Fibroblast of pulmonary artery (primary cell): ENCODE measurements around the gene CANX.
"Not testable (repeated sequence)": the region's sequence is repeated elsewhere in the genome, so short reads cannot be mapped to it uniquely, and the experiment has no call there.

ENCODE experiments used
- DNase-seq: peaks from one replicate; pipeline ENCODE4 v3.0.0-alpha.2; 2010; ENCODE audit warnings: low read depth
- H3K4me3 ChIP-seq: replicated peaks from 2 replicates; pipeline ENCODE4 v1.5.1; 2011; ENCODE audit warnings: low read depth, mild to moderate bottlenecking, control low read depth, low read length, moderate library complexity
- TF ChIP-seq, protein P1 (sequence below): IDR thresholded peaks from 2 replicates; pipeline ENCODE4 v1.5.1; 2011; ENCODE audit warnings: mild to moderate bottlenecking, control low read depth, low read length, inconsistent platforms; ENCODE audit errors: missing control alignments

The CANX gene, protein sequence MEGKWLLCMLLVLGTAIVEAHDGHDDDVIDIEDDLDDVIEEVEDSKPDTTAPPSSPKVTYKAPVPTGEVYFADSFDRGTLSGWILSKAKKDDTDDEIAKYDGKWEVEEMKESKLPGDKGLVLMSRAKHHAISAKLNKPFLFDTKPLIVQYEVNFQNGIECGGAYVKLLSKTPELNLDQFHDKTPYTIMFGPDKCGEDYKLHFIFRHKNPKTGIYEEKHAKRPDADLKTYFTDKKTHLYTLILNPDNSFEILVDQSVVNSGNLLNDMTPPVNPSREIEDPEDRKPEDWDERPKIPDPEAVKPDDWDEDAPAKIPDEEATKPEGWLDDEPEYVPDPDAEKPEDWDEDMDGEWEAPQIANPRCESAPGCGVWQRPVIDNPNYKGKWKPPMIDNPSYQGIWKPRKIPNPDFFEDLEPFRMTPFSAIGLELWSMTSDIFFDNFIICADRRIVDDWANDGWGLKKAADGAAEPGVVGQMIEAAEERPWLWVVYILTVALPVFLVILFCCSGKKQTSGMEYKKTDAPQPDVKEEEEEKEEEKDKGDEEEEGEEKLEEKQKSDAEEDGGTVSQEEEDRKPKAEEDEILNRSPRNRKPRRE

DNA sequence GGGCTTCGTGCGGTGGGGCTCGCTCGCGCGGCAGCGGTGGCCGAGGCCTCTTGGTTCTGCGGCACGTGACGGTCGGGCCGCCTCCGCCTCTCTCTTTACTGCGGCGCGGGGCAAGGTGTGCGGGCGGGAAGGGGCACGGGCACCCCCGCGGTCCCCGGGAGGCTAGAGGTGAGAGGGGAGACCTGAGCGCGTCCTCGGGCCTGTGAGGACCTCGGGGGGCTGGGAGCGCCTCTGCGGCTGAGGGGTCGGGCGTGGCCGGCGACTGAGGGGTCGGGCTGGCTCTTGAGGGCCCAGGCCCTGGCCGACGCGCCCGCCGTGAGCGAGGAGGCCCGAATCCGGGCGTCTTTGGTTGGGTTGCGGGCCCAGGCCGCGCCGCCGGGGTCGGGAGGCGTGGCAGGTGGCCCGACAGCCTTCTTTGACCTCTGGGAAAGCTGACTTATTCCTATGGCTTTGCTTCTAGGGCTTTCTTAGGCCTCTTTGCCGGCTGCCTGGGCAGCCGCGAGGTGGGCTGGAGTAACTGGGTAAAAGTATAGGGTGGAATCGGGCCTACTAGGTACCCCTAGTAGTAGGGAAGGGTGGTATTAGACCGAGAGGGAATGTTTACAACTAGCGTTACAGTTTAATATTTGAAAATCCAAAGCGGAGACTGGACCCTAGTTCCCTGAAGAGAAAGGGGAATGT, at the start of gene CANX:
Gene CANX (plus strand): TSS at position 33 of the 681 bp plus-strand sequence. CDS start 6,715 bp downstream, outside the sequence.
- TF ChIP-seq, protein P1, sequence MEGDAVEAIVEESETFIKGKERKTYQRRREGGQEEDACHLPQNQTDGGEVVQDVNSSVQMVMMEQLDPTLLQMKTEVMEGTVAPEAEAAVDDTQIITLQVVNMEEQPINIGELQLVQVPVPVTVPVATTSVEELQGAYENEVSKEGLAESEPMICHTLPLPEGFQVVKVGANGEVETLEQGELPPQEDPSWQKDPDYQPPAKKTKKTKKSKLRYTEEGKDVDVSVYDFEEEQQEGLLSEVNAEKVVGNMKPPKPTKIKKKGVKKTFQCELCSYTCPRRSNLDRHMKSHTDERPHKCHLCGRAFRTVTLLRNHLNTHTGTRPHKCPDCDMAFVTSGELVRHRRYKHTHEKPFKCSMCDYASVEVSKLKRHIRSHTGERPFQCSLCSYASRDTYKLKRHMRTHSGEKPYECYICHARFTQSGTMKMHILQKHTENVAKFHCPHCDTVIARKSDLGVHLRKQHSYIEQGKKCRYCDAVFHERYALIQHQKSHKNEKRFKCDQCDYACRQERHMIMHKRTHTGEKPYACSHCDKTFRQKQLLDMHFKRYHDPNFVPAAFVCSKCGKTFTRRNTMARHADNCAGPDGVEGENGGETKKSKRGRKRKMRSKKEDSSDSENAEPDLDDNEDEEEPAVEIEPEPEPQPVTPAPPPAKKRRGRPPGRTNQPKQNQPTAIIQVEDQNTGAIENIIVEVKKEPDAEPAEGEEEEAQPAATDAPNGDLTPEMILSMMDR: no peak
- peak within 1 kb of the TSS; percentile 80 for H3K4me3 ChIP-seq
- no peak for DNase-seq

DNA sequence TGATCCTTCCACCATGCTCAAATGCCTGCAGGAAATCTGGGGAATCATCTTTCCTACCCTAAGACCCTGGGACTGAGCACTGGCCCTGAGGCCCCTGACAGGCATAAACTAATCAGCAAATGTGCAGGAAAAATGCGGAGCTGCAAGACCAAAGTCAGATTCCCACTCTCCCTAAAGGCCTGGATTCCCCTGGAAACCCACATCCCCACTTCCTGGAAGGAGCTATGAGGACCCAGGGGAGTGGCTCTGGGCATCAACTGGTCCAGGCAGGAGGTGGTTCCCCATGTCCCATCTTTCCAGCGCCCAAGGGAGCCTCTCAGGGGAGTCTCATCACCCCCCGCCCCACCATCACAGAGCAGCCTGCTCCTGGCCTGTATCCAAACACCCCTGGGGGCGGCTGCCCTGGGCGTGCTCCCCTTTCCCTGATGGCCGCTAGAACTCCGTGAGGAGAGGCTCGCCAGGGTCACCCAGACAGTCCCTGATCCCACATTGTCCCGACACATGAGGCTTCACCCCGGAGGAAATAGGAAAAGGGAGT, 49.5 kb upstream of the CANX start:
- not testable (repeated sequence) for H3K4me3 ChIP-seq, DNase-seq

DNA sequence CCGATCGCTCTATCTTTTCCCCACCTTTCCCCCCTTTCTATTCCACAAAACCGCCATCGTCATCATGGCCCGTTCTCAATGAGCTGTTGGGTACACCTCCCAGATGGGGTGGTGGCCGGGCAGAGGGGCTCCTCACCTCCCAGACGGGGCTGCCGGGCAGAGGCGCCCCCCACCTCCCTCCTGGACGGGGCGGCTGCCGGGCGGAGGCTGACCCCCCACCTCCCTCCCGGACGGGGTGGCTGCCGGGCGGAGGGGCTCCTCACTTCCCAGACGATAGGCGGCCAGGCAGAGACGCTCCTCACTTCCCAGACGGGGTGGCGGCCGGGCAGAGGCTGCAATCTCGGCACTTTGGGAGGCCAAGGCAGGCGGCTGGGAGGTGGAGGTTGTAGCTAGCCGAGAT, 48.5 kb upstream of the CANX start:
- H3K4me3 ChIP-seq, DNase-seq: not testable (repeated sequence)

DNA sequence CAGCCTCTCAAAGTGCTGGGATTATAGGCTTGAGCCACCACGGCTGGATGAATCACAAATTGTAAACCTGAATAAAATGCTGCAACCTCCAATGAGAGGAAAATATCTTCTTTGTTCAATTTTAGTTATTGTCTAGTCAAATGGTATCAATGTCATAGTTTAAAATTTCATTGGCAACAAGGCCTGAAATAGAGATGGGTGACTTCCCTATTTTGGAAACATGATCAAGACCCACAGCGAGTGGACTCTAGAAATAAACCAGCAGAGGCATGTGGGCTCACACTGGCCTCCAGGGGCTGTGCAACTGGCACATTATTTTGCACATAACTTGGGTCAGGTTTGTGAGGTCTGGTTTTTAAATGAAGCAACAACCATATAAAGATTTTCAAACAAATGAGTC, 45.6 kb upstream of the CANX start:
- DNase-seq: not testable (repeated sequence)

DNA sequence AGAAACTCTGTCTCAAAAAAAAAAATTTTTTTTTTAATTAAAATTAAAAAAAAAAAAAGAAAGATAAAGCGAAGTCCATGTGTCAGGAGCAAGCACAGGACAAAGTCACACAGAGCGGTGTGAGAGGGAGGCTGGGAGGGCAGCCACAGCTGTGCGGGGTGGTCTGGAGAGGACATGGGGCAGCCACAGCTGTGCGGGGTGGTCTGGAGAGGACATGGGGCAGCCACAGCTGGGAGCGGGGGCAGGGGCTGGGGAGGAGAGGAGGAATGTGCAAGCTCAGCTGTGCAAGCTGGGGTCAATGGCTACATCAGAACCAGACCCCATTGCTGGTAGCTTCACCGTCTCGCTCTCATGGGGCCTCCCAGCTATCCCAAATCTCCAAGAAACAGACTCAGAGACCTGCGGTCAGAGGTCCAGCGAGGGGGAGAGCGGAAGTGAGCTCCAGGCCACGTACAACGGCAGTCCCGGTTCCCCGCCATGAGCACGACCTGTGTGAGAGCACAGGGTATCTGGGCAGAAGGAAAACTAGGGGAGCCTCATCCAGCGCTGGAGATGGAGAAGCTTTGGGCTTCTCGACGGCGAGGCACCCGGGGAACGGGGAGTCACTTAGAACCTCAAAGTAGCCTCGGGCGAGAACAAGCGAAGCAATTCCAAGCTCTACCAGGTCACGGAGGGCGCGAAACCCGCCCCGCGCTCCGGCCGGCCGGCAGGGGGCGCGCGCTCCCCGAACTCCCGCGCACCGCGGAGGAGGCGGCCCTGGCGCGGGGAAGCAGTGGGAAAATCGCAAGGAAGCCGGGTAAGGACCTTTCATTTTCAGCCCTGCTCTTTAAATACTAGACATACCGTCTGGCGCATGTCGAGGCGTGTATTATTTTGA, 41.2 kb upstream of the CANX start:
- DNase-seq, H3K4me3 ChIP-seq: not testable (repeated sequence)

More for the DNA sequence above, 45.6 kb upstream of the CANX start:
- not testable (repeated sequence) for H3K4me3 ChIP-seq

DNA sequence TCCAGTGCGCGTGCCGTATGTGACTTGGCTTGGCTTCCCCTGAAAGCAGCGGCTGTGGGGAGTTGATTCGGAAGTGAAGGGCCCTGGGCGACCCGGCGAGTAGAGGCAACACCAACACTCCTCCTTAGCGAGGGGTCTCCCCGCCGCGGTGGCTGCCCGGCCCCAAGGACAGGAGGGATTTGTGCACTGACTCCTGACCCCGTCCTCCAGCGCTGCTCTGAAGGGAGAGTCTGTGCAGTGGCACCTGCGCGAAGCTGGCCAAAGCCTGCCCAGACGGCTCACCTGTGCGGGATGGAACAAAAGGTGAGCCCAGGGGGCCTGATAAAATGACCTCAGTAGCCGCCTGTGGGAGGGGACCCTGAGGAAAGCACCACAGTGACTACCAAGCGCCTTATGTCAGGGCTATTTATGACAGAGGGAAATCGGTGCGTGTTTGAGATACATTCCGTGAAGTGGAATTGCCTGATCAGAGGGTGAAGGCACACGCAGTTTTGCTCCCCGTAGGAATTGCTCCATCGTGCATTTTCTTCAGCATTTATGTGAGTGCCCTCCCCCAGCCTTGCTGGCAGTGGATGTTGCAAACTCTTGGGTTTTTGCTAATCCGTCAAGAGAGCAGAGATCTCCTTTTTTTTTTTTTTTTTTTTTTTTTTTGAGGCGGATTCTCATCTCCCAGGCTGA, 40.4 kb upstream of the CANX start:
- DNase-seq: peak; percentile 55
- peak overlapping the region; percentile 66 for H3K4me3 ChIP-seq

DNA sequence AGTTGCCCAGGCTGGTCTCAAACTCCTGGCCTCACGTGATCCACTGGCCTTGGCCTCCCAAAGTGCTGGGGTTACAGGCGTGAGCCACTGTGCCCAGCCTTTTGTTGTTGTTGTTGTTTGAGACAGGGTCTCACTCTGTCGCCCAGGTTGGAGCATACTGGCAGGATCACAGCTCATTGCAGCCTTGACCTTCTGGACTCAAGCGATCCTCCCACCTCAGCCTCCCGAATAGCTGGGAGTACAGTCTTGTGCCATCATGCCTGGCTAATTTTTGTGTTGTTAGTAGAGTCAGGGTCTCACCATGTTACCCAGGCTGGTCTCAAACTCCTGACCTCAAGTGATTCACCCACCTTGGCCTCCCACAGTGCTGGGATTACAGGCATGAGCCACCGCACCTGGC, 37.1 kb upstream of the CANX start:
- H3K4me3 ChIP-seq, DNase-seq: not testable (repeated sequence)

DNA sequence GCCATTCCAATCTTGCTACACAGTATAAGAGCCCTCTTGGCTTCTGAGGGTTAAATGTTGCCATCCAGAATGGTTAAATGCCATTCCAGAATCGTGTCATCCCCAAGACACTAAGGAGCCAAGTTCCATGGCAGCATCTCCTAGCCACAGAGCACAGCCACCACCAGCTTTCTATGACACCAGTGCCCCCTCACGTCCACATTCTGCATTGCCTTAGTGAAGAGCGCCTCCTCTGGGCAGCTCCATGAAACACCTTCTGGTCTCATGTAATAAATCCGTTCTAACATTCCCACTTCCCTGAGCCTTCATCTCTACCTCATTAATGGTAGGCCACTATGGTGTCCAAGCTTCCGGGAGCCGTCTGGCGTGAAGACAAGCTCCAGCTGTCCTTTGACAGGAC, 30.4 kb upstream of the CANX start:
- TF ChIP-seq, protein P1: peak; percentile 90
- DNase-seq: peak; percentile 66

DNA sequence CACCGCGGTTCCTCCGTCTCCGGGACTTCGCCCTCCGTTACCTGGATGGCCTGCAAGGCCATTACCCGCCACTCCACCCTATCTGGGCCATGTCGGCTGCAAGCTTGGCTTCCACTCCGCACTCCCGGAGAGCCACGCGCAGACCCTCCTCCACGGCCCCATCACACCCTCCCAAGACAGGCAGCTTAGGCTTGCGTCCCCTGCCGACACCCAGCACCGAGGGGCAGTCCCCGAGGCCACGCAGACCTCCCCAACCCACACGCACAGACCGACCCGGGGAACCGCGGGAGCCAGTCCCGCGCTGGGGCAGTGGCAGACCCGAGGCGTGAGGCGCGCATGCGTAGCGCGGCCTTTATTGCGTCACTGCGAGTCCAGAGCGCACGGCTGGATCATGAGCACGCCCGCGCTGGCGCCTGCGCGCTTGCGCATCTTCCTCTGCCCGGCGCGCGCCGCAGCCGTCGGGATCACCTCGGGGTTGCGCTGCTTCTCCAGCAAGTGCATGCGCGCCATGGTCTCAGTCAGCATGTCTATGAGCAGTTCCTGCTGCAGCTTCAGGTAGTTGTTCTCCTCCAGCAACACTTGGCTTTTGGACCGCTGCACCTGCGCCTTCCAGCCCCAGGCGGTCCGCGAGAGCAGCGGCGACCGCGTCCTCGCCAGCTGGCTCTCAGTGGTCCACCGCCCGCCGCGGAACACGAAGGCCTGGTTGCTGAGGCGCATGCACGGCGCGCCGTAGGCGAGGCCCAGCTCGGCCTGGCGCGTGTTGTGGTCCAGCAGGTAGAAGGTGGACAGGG, 20.3 kb upstream of the CANX start:
- H3K4me3 ChIP-seq: peak overlapping the region; percentile 89

More for the DNA sequence above, 30.4 kb upstream of the CANX start:
- no peak overlapping the region for H3K4me3 ChIP-seq

More for the DNA sequence above, 20.3 kb upstream of the CANX start:
- DNase-seq: peak; percentile 96
- TF ChIP-seq, protein P1: no peak
